Colonic mucosa (tissue), 4 donors: ENCODE results near the gene MACROD2. TPM values are rescaled to one million over a fixed set of nuclear protein-coding genes. Genes with fewer than 3 reads are reported as not detected.

Experiments used
- DNase-seq: peaks from one replicate; pipeline ENCODE4 v3.0.0-alpha.2; 2020
- H3K27ac ChIP-seq: fragments of 200-600 bp; one replicate; pipeline ENCODE4 v1.8.0; 2021
- H3K27me3 ChIP-seq: fragments of 200-600 bp; one replicate; pipeline ENCODE4 v1.8.0; 2021
- H3K36me3 ChIP-seq: fragments of 200-600 bp; one replicate; pipeline ENCODE4 v1.8.0; 2021
- H3K4me1 ChIP-seq: fragments of 200-600 bp; one replicate; pipeline ENCODE4 v1.8.0; 2021; ENCODE audit warnings: mild to moderate bottlenecking
- H3K4me3 ChIP-seq: fragments of 200-600 bp; one replicate; pipeline ENCODE4 v1.8.0; 2021
- H3K9ac ChIP-seq, 2 donors: one replicate each; pipeline ENCODE4 v1.7.0; 2013; ENCODE audit warnings: control low read depth in 2 of 2, low read depth in 2 of 2, low read length in 2 of 2
- H3K9me3 ChIP-seq: fragments of 200-600 bp; one replicate; pipeline ENCODE4 v1.8.0; 2021
- intact Hi-C: fragments of 100-400 bp; cut with DNase I; formaldehyde crosslinking; loops from one replicate; pipeline ENCODE4 v1.14.1; 2022
- total RNA-seq, 2 donors: library from RNA; stranded (reverse); fragmentation: NEBNext Ultra II Directional in 1 of 2; extraction: Animal tissue kit (Norgen Biotek cat#: 25700) in 1 of 2; gene quantifications; one replicate each; pipeline ENCODE4 v1.2.1, GENCODE V29; 2021
- TF ChIP-seq, protein P1 (sequence below): fragments of 200-600 bp; IDR thresholded peaks from one replicate; pipeline ENCODE4 v1.8.0; 2022; ENCODE audit warnings: antibody characterized with exemption, mild to moderate bottlenecking
- donor health status: healthy.
- donor health status: DM: no; HTN: no; CAD: no.
- donor health status: DM: no; HTN: no; CAD: no.

Gene MACROD2
- total RNA-seq, 2 donors from 2014 or later: 3.2 to 3.3 TPM

DNA sequence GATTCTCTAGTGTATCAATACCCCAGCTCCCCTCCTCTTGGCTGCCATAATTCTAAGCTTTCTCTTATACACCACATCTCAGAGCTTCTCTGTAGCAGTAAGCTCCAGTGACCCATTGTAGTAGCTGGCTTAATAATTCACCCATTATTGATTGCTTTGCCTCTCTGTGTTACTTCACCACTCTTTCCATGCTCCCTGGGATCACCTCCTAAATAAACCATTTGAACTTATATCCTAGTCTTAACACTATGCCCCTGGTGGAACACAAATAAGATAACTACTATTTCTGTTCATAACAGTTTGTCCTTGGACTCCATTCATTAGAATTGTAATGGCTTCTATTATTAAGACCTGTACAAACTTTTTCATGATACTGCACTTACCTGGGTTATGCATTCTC is 1819.0 kb downstream of the MACROD2 start:
- TF ChIP-seq, protein P1, sequence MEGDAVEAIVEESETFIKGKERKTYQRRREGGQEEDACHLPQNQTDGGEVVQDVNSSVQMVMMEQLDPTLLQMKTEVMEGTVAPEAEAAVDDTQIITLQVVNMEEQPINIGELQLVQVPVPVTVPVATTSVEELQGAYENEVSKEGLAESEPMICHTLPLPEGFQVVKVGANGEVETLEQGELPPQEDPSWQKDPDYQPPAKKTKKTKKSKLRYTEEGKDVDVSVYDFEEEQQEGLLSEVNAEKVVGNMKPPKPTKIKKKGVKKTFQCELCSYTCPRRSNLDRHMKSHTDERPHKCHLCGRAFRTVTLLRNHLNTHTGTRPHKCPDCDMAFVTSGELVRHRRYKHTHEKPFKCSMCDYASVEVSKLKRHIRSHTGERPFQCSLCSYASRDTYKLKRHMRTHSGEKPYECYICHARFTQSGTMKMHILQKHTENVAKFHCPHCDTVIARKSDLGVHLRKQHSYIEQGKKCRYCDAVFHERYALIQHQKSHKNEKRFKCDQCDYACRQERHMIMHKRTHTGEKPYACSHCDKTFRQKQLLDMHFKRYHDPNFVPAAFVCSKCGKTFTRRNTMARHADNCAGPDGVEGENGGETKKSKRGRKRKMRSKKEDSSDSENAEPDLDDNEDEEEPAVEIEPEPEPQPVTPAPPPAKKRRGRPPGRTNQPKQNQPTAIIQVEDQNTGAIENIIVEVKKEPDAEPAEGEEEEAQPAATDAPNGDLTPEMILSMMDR: no peak
- Histone ChIP-seq H3K9ac (no peak overlapping the region), H3K4me3 (no peak overlapping the region), H3K4me1 (no peaks in the 10 kb centered on the region), H3K27me3 (no peaks in the 10 kb centered on the region), H3K9me3 (no peaks in the 10 kb centered on the region), H3K36me3 (no peaks in the 10 kb centered on the region), H3K27ac (no peak overlapping the region)
- DNase-seq: no peak
- intact Hi-C loops: no loop called here

DNA sequence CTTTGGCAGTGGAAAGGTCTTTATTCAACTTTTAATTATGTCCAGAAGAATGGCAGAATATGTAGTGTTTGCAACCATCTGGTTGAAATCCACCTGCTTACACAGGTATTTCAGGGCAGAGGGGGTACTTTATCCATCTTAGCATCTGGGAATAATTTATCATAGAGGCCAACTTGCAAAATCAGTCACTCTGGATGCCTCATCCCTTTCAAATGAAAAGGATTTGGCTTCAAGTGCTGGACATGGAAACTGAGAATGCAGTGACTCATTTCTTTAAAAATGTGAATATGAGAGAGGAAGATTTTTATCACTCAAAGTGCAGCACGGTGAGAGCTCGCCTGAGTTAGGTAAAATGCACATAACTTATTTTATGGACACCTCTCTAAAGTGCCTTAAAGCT is 1819.6 kb downstream of the MACROD2 start:
- Histone ChIP-seq H3K9me3 (no peaks in the 10 kb centered on the region), H3K36me3 (no peaks in the 10 kb centered on the region), H3K4me1 (no peaks in the 10 kb centered on the region), H3K9ac (no peak overlapping the region), H3K27ac (no peak overlapping the region), H3K27me3 (no peaks in the 10 kb centered on the region), H3K4me3 (no peak overlapping the region)
- intact Hi-C loops: no loop called here
- no peak for DNase-seq
- TF ChIP-seq, protein P1: no peak

DNA sequence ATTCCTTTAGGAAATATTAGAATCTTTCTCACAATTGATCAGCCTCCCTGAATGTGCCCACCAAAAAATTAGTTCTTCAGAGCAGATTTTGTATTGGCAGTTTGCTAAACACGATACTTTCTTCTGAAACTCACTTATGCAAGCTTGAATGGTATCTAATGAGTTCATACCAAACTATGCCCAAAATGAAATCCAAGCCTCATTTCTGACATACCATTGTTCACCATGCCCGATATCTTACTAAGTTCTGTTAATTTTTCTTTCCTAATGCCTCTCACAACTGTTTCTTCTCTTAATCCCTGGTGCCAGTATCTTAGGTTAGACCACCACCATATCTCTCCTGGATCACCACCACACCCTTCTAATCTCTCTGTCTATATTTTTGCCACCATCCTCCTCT is 1822.0 kb downstream of the MACROD2 start:
- no peak for DNase-seq
- H3K9ac ChIP-seq: no peak overlapping the region
- no peaks in the 10 kb centered on the region for H3K36me3 ChIP-seq
- TF ChIP-seq, protein P1: no peak
- H3K27me3 ChIP-seq: no peaks in the 10 kb centered on the region
- intact Hi-C loops: no loop called here
- no peak overlapping the region for H3K4me3 ChIP-seq
- H3K9me3 ChIP-seq: no peaks in the 10 kb centered on the region
- H3K27ac ChIP-seq: no peak overlapping the region
- H3K4me1 ChIP-seq: no peaks in the 10 kb centered on the region

DNA sequence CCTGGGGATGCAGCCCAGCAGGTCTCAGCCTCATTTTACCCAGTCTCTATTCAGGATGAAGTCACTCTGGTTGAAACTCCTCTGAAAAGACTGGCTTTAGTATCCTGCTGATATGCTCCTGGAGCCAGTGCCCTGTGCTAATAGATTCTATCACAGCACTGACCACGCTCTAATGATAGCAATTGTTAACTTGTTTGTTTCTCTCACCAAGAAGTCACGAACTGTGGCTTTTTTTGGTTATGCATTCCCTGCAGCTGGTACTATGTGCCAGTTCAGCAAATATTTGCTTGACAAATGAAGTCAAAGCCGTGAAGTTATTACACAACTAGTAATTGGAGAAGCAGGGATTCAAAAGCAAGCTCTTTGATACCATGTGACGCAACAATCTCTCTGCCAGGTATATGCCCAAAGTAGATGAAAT is 1823.3 kb downstream of the MACROD2 start:
- TF ChIP-seq, protein P1: no peak
- no peaks in the 10 kb centered on the region for H3K27me3 ChIP-seq
- H3K4me3 ChIP-seq: no peak overlapping the region
- intact Hi-C loops: no loop called here
- no peak for DNase-seq
- no peaks in the 10 kb centered on the region for H3K36me3 ChIP-seq
- no peak overlapping the region for H3K9ac ChIP-seq
- H3K4me1 ChIP-seq: no peaks in the 10 kb centered on the region
- no peak overlapping the region for H3K27ac ChIP-seq
- H3K9me3 ChIP-seq: no peaks in the 10 kb centered on the region

DNA sequence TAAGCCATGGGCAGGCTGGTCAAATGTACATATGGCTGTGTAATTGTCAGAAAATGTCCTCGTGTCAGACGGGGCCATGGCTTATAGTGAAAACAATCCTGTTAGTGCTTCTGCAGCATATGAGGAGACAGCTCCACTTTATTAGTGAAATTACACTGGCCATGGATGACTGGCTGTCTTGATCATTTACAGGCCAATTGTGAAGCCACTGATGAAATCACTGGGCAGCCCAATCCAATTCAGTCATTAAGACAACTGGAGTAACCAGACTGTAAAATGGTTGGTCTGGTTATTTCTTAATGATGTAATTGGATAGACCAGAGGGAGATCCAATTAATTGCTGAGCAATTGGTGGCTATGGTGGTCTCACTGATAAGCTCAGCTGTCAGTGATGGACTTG is 1828.4 kb downstream of the MACROD2 start:
- Histone ChIP-seq H3K27me3 (no peaks in the 10 kb centered on the region), H3K27ac (no peak overlapping the region), H3K9me3 (no peaks in the 10 kb centered on the region), H3K4me1 (no peaks in the 10 kb centered on the region), H3K36me3 (no peaks in the 10 kb centered on the region), H3K9ac (no peak overlapping the region), H3K4me3 (no peak overlapping the region)
- DNase-seq: no peak
- intact Hi-C loops: no loop called here
- TF ChIP-seq, protein P1: no peak

DNA sequence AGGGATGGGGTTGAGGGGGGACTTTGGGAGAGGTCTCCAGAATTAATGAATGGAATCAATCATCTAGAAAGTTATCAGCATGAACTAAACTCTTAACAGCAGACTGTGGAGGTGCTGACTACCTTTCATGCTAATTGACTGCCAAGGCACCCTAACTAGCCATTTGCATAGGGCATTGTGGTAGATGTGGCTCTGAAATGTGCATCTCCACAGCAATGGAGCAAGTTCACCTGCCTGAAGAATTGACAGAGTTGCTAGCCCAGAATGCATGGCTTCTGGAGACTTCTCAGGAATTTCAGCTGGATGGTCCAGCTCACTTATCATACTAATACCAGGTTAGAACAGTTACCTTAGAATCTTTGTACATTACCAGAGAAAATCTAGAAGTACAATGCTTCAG is 1832.3 kb downstream of the MACROD2 start:
- intact Hi-C loops: no loop called here
- H3K27ac ChIP-seq: no peak overlapping the region
- no peak overlapping the region for H3K9ac ChIP-seq
- no peaks in the 10 kb centered on the region for H3K36me3 ChIP-seq
- no peak overlapping the region for H3K4me3 ChIP-seq
- no peak for DNase-seq
- H3K4me1 ChIP-seq: no peaks in the 10 kb centered on the region
- no peaks in the 10 kb centered on the region for H3K9me3 ChIP-seq
- no peaks in the 10 kb centered on the region for H3K27me3 ChIP-seq
- TF ChIP-seq, protein P1: no peak
